Ectodermal cell (in vitro differentiated cells): ENCODE measurements around the gene CIAO1.
"Not testable (repeated sequence)": the region's sequence is repeated elsewhere in the genome, so short reads cannot be mapped to it uniquely, and the experiment has no call there.

Experiments used
- H3K27ac ChIP-seq: 2 replicates; pipeline ENCODE4 v1.7.0; 2013; ENCODE audit warnings: mild to moderate bottlenecking, low read depth, low read length; ENCODE audit not compliant: insufficient read depth, poor library complexity, severe bottlenecking
- H3K27me3 ChIP-seq: 2 replicates; pipeline ENCODE4 v1.7.0; 2013; ENCODE audit warnings: mild to moderate bottlenecking, low read length; ENCODE audit not compliant: insufficient read depth, control insufficient read depth, poor library complexity, severe bottlenecking
- H3K36me3 ChIP-seq: one replicate; pipeline ENCODE4 v1.7.0; 2013; ENCODE audit warnings: low read length; ENCODE audit not compliant: control insufficient read depth, insufficient read depth
- H3K4me1 ChIP-seq: one replicate; pipeline ENCODE4 v1.7.0; 2013; ENCODE audit warnings: low read length; ENCODE audit not compliant: control insufficient read depth, insufficient read depth
- H3K4me3 ChIP-seq: 2 replicates; pipeline ENCODE4 v1.7.0; 2013; ENCODE audit warnings: low read depth, low read length, control low read depth; ENCODE audit not compliant: insufficient read depth
- H3K9me3 ChIP-seq: 2 replicates; pipeline ENCODE4 v1.7.0; 2013; ENCODE audit warnings: mild to moderate bottlenecking, low read length, moderate library complexity; ENCODE audit not compliant: control insufficient read depth
- WGBS, 2 experiments: methylation state at CpG; one replicate each; pipeline ENCODE4 v1.1.7; 2013; ENCODE audit warnings: missing lambda C conversion rate in 2 of 2; 5-methylcytosine and 5-hydroxymethylcytosine counted together

Gene CIAO1

GRCh38 chr2:96274355-96275056 is 8.5 kb downstream of the CIAO1 start:
- Histone ChIP-seq H3K27me3 (no peaks in the 10 kb centered on the region), H3K4me1 (no peaks in the 10 kb centered on the region), H3K9me3 (no peaks in the 10 kb centered on the region), H3K4me3 (no peak overlapping the region), H3K36me3 (peaks cover 62% of the 10 kb centered on the region), H3K27ac (no peak overlapping the region)
- WGBS, 2 experiments: 89 to 93% methylated on average over 7 of the region's 7 CpGs

- Histone ChIP-seq H3K9me3 (no peaks in the 10 kb centered on the region), H3K36me3 (peaks cover 60% of the 10 kb centered on the region), H3K27ac (no peak overlapping the region), H3K4me1 (no peaks in the 10 kb centered on the region), H3K4me3 (no peak overlapping the region), H3K27me3 (no peaks in the 10 kb centered on the region)
- WGBS, 2 experiments: 95 to 96% methylated on average over 21 of the region's 21 CpGs
Measured at GRCh38 chr2:96276787-96277499, 10.9 kb downstream of the CIAO1 start.

- H3K9me3 ChIP-seq: no peaks in the 10 kb centered on the region
- no peaks in the 10 kb centered on the region for H3K4me1 ChIP-seq
- 95 to 100% methylated on average over 6 of the region's 6 CpGs for WGBS, 2 experiments
- no peaks in the 10 kb centered on the region for H3K27me3 ChIP-seq
- H3K4me3 ChIP-seq: no peak overlapping the region
- H3K27ac ChIP-seq: no peak overlapping the region
- peaks cover 94% of the 10 kb centered on the region for H3K36me3 ChIP-seq
Measured at GRCh38 chr2:96287273-96287856, 21.3 kb downstream of the CIAO1 start.

GRCh38 chr2:96291751-96292150 is 25.7 kb downstream of the CIAO1 start:
- no peaks in the 10 kb centered on the region for H3K9me3 ChIP-seq
- no peaks in the 10 kb centered on the region for H3K27me3 ChIP-seq
- no peaks in the 10 kb centered on the region for H3K4me1 ChIP-seq
- 92 to 96% methylated on average over 5 of the region's 5 CpGs for WGBS, 2 experiments
- H3K4me3 ChIP-seq: no peak overlapping the region
- no peak overlapping the region for H3K27ac ChIP-seq
- peaks cover 89% of the 10 kb centered on the region for H3K36me3 ChIP-seq

- H3K4me3 ChIP-seq, H3K4me1 ChIP-seq, H3K27me3 ChIP-seq, H3K27ac ChIP-seq, H3K9me3 ChIP-seq: not testable (repeated sequence)
- H3K36me3 ChIP-seq: peaks cover 91% of the 10 kb centered on the region
- 92 to 96% methylated on average over 8 of the region's 8 CpGs for WGBS, 2 experiments
Measured at GRCh38 chr2:96294271-96294670, 28.2 kb downstream of the CIAO1 start.

GRCh38 chr2:96296925-96297324 is 30.9 kb downstream of the CIAO1 start:
- no peaks in the 10 kb centered on the region for H3K27me3 ChIP-seq
- peaks cover 89% of the 10 kb centered on the region for H3K36me3 ChIP-seq
- no peak overlapping the region for H3K27ac ChIP-seq
- no peaks in the 10 kb centered on the region for H3K4me1 ChIP-seq
- no peaks in the 10 kb centered on the region for H3K9me3 ChIP-seq
- 94 to 97% methylated on average over 5 of the region's 5 CpGs for WGBS, 2 experiments
- no peak overlapping the region for H3K4me3 ChIP-seq

- no peaks in the 10 kb centered on the region for H3K27me3 ChIP-seq
- peaks cover 12% of the 10 kb centered on the region for H3K4me1 ChIP-seq
- no peaks in the 10 kb centered on the region for H3K9me3 ChIP-seq
- 100% methylated on average over 1 of the region's 1 CpG; no CpG with 5 or more reads in 1 of the 2 experiments for WGBS, 2 experiments
- no peak overlapping the region for H3K4me3 ChIP-seq
- H3K36me3 ChIP-seq: peaks cover 64% of the 10 kb centered on the region
- no peak overlapping the region for H3K27ac ChIP-seq
Measured at GRCh38 chr2:96301865-96302264, 35.8 kb downstream of the CIAO1 start.

- Histone ChIP-seq H3K27me3 (no peaks in the 10 kb centered on the region), H3K4me3 (peak overlapping the region; percentile 51), H3K36me3 (peaks cover 38% of the 10 kb centered on the region), H3K9me3 (no peaks in the 10 kb centered on the region), H3K4me1 (peaks cover 12% of the 10 kb centered on the region), H3K27ac (no peak overlapping the region)
- 69% methylated on average over 11 of the region's 11 CpGs for WGBS, 2 experiments
Measured at GRCh38 chr2:96304606-96305005, 38.6 kb downstream of the CIAO1 start.

- no peak within 1 kb of the TSS for H3K27ac ChIP-seq
- no peaks in the 10 kb centered on the region for H3K27me3 ChIP-seq
- peaks cover 12% of the 10 kb centered on the region for H3K4me1 ChIP-seq
- WGBS, 2 experiments: 0% methylated on average over 59 to 61 of the region's 61 CpGs
- H3K36me3 ChIP-seq: peaks cover 31% of the 10 kb centered on the region
- peak within 1 kb of the TSS; percentile 51 for H3K4me3 ChIP-seq
- H3K9me3 ChIP-seq: no peaks in the 10 kb centered on the region
Measured at GRCh38 chr2:96305091-96305978, 39.3 kb downstream of the CIAO1 start, which contains the start of gene SNRNP200. Gene SNRNP200, minus strand, starts transcription at chr2:96305546. Its CDS starts 109 bp downstream, at chr2:96305437.
